CD4-positive, alpha-beta T cell treated with Interleukin-10 for 1 hour (primary cell): Measurements from ENCODE around the gene RD3L.

Experiments
- DNase-seq: peaks from one replicate; pipeline ENCODE4 v3.0.0-alpha.2; 2020

Gene RD3L

DNA sequence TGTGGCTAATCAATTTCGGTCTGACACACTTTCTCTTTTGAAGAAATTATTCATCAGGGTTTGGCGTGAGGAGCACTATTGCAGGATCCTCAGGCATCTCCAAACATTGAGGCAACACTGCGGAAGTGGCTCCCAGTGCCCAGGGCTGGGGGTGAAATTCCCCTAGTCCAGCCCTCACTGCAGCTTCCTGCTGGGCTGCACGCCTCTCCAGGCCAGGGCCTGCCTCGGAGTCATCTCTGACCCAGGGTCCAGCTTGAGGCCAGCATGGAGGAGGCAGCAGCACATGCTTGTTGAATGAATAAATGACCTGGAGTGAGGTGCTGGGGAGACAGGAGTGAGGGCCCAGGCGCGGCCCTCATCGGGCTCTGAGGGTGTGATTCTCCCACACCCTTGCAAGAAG is 50.1 kb downstream of the RD3L start:
- no peak for DNase-seq

DNA sequence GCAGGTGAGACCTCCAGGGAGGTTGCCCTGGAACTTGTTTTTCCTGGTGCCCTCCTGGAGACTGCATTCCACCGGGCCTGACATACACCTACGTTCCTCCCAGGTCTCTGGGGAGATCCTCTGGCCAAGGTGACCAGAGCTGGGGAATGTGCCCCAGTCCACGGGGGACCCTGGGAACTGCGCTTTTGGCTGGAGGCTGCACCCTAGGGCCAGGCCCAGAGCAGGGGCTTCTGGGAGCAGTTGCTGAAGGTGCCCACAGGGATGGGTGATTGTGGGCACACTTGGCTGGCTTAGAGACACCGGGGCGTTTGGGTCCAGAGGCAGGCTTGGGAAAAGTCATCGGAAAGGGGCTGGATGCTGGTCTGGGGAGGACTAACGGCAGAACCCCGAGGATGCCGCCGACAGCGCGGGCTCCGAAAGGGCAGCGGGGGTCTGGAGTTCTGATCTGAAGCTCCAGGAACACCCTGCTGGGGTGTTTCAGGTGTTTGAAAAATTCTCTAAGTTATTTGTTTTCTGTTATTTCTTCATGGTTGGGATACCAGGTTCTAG is 50.6 kb downstream of the RD3L start:
- DNase-seq, result no peak

DNA sequence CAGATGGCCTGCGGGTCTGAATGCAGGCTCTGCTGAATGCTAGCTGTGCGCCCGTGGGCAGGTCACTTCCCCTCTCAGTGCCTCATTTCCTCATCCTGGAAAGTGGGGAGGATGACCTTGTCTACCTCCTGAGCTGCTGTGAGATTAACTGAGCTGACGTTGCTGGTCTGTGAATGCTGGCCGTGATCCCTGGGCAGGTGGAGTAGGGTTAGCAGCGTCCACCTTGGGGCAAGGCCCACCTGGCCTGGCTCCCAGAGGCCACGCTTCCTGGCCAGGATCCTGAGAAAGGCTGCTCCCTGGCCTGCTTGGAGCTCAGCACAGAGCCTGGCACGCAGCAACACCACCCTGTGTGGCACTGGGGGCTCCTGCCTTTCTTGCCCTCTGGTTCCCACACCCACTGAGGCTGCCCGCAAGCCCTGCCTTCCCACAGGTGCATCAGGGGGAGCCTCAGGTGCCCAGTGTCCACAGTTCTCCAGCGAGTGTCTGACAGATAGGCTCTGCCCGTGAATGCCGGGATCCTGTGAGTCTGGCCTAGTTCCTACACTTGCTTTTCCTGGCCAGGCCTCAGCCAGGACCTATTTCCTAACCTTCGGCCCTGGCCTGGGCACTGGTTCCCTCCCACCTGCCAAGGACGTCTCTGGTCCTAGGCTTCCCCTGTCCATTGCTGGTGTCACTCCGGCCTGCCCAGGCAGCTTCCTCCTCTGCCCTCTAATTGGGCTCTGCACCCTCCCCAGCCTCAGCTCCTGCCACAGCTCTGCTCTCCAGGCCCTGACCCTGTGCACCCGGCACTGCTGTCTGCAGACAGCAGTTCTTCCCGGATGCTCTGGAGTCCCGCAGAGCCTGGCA is 51.3 kb downstream of the RD3L start:
- DNase-seq, result no peak
